A375 (cell line): Measurements from ENCODE around the gene GOSR2. TPM values are rescaled to one million over a fixed set of nuclear protein-coding genes. Genes with fewer than 3 reads are reported as not detected.

Experiments used
- small RNA-seq: library from RNA; depleted of rRNA; stranded (forward); fragments of <200 nt; gene quantifications from one replicate; pipeline ENCODE3, GENCODE V24; 2014
- total RNA-seq: library from RNA; depleted of rRNA; stranded (reverse); fragments of >200 nt; shearing (Covaris generic); gene quantifications from 2 replicates; pipeline ENCODE4 v1.2.3, GENCODE V29; 2014; rRNA removed

Gene GOSR2
- total RNA-seq: 41.1 and 41.7 TPM in 2 replicates

GRCh38 chr17:46922804-46923635, at the start of gene GOSR2:
Gene GOSR2, plus strand, starts transcription at chr17:46923160. Its CDS starts 33 bp downstream, at chr17:46923193.

GRCh38 chr17:46979147-46979863, 56.3 kb downstream of the GOSR2 start, which contains the start of gene RPRML:
Gene RPRML, minus strand, starts transcription at chr17:46979253. Its CDS starts 246 bp downstream, at chr17:46979007.

Small RNA genes lying within 50 kb of the gene (small RNA-seq; reads per million reads assigned to genes)
- gene MIR5089 (not detected), gene RNU6ATAC3P (not detected)

Other genes starting within 250 kb of the GOSR2 start
- 2.0 and 2.5 TPM in 2 replicates for gene WNT3, start 104.5 kb upstream of the GOSR2 start, total RNA-seq
- not detected in 2 replicates for gene WNT9B, start 71.6 kb upstream of the GOSR2 start, total RNA-seq
- 0.56 TPM in 1 of 2 replicates, not detected in the other for gene RPRML, start 56.1 kb downstream of the GOSR2 start, total RNA-seq